ENCODE measurements around the gene WWOX. TPM values are rescaled to one million over a fixed set of nuclear protein-coding genes. Genes with fewer than 3 reads are reported as not detected.

Gene WWOX
- total and polyA plus RNA-seq, 10 donors: 5.9 to 90.3 (median 26.4) TPM

GRCh38 chr16:78764478-78764877 lies 665.0 kb downstream of the WWOX start:
- H3K9me3 ChIP-seq: no peaks in the 10 kb centered on the region
- DNase-seq: no peak
- WGBS, 5 donors: 95 to 100% (median 98%) methylated on average over 4 of the region's 4 CpGs
- intact Hi-C loops (cut with DNase I; ENCODE audit: low total_unique reads): no loop called here
- peak overlapping the region in 3 of 8 donors; percentile 5 to 29 (median 26) for H3K27ac ChIP-seq
- TF ChIP-seq CTCF (IDR thresholded peaks at IDR 0.05 in 8 of 11, conservative IDR thresholded peaks at IDR 0.05 in 3 of 11): no peak
- no peak for TF ChIP-seq POLR2AphosphoS5 (IDR thresholded peaks at IDR 0.05)
- TF ChIP-seq POLR2A (IDR thresholded peaks at IDR 0.05): no peak
- H3K27me3 ChIP-seq (replicated peaks in 1 of 7): no peaks in the 10 kb centered on the region
- H3K4me3 ChIP-seq: no peak overlapping the region
- no peaks in the 10 kb centered on the region for H3K36me3 ChIP-seq
- peaks cover 0 to 27% (median 2%) of the 10 kb centered on the region in 6 donors for H3K4me1 ChIP-seq

- no peaks in the 10 kb centered on the region for H3K27me3 ChIP-seq (replicated peaks in 1 of 7)
- DNase-seq: no peak
- peaks cover 5 to 24% (median 11%) of the 10 kb centered on the region in 6 donors for H3K4me1 ChIP-seq
- intact Hi-C loops (cut with DNase I; ENCODE audit: low total_unique reads): loop anchor here (5.0 kb wide), 1 partner anchor 266 kb away; no protein-coding TSS in a partner anchor
- no peak for TF ChIP-seq POLR2AphosphoS5 (IDR thresholded peaks at IDR 0.05)
- TF ChIP-seq CTCF (IDR thresholded peaks at IDR 0.05 in 8 of 11, conservative IDR thresholded peaks at IDR 0.05 in 3 of 11): no peak
- no peak for TF ChIP-seq POLR2A (IDR thresholded peaks at IDR 0.05)
- no peak overlapping the region for H3K4me3 ChIP-seq
- H3K9me3 ChIP-seq: no peaks in the 10 kb centered on the region
- 79 to 94% (median 86%) methylated on average over 8 of the region's 8 CpGs for WGBS, 5 donors
- peak overlapping the region in 6 of 8 donors; percentile 2 to 47 (median 36) for H3K27ac ChIP-seq
- H3K36me3 ChIP-seq: no peaks in the 10 kb centered on the region
Measured at GRCh38 chr16:78768226-78768625, 668.8 kb downstream of the WWOX start.

GRCh38 chr16:78768718-78769117 lies 669.3 kb downstream of the WWOX start:
- TF ChIP-seq POLR2AphosphoS5 (IDR thresholded peaks at IDR 0.05) (no peak), CTCF (IDR thresholded peaks at IDR 0.05 in 8 of 11, conservative IDR thresholded peaks at IDR 0.05 in 3 of 11) (no peak), POLR2A (IDR thresholded peaks at IDR 0.05) (no peak)
- Histone ChIP-seq H3K27ac (peak overlapping the region in 6 of 8 donors; percentile 2 to 47 (median 36)), H3K4me3 (peak overlapping the region in 1 of 8 donors; percentile 30), H3K9me3 (no peaks in the 10 kb centered on the region), H3K36me3 (no peaks in the 10 kb centered on the region), H3K27me3 (replicated peaks in 1 of 7) (no peaks in the 10 kb centered on the region), H3K4me1 (peaks cover 5 to 24% (median 11%) of the 10 kb centered on the region in 6 donors)
- DNase-seq: no peak
- intact Hi-C loops (cut with DNase I; ENCODE audit: low total_unique reads): loop anchor here (5.0 kb wide), 1 partner anchor 266 kb away; no protein-coding TSS in a partner anchor
- 62 to 73% (median 69%) methylated on average over 9 of the region's 9 CpGs for WGBS, 5 donors

GRCh38 chr16:78770353-78771091 lies 671.1 kb downstream of the WWOX start:
- intact Hi-C loops (cut with DNase I; ENCODE audit: low total_unique reads): loop anchor here (5.0 kb wide), 1 partner anchor 648 kb away; no protein-coding TSS in a partner anchor
- Histone ChIP-seq H3K27ac (peak overlapping the region in 5 of 8 donors; percentile 28 to 55 (median 49)), H3K4me3 (peak overlapping the region in 1 of 8 donors; percentile 34), H3K4me1 (peaks cover 5 to 24% (median 11%) of the 10 kb centered on the region in 6 donors), H3K36me3 (no peaks in the 10 kb centered on the region), H3K9me3 (no peaks in the 10 kb centered on the region), H3K27me3 (replicated peaks in 1 of 7) (no peaks in the 10 kb centered on the region)
- TF ChIP-seq POLR2AphosphoS5 (IDR thresholded peaks at IDR 0.05) (peak in 2 of 3 donors; percentile 24 to 53), POLR2A (IDR thresholded peaks at IDR 0.05) (no peak), CTCF (IDR thresholded peaks at IDR 0.05 in 8 of 11, conservative IDR thresholded peaks at IDR 0.05 in 3 of 11) (peak; percentile 82 to 96 (median 91))
- WGBS, 5 donors: 21 to 29% (median 28%) methylated on average over 19 to 23 of the region's 23 CpGs
- peak; percentile 95 for DNase-seq
